ENCODE measurements around the gene KCTD21.
A peak's percentile ranks its signal among the peaks of the same experiment; 100 is the strongest.
"Not testable (repeated sequence)": the region's sequence is repeated elsewhere in the genome, so short reads cannot be mapped to it uniquely, and the experiment has no call there.

Gene KCTD21

GRCh38 chr11:78200061-78200460 is 11.6 kb upstream of the KCTD21 start:
- DNase-seq: no peak

- DNase-seq: no peak
Measured at GRCh38 chr11:78199653-78200015, 11.2 kb upstream of the KCTD21 start.

- no peak for DNase-seq
Measured at GRCh38 chr11:78199015-78199652, 10.7 kb upstream of the KCTD21 start.

GRCh38 chr11:78197816-78198215 is 9.4 kb upstream of the KCTD21 start:
- no peak for DNase-seq

GRCh38 chr11:78196661-78197091 is 8.2 kb upstream of the KCTD21 start:
- DNase-seq: no peak

- DNase-seq: no peak
Measured at GRCh38 chr11:78195917-78196560, 7.6 kb upstream of the KCTD21 start.

- no peak for DNase-seq
Measured at GRCh38 chr11:78194490-78194889, 6.1 kb upstream of the KCTD21 start.

- DNase-seq: no peak
Measured at GRCh38 chr11:78193806-78194205, 5.4 kb upstream of the KCTD21 start.

- no peak for DNase-seq
Measured at GRCh38 chr11:78192911-78193351, 4.5 kb upstream of the KCTD21 start.

GRCh38 chr11:78192223-78192719 is 3.8 kb upstream of the KCTD21 start:
- DNase-seq: no peak

- DNase-seq: no peak
Measured at GRCh38 chr11:78190871-78191538, 2.6 kb upstream of the KCTD21 start.

- DNase-seq: no peak
Measured at GRCh38 chr11:78190374-78190773, 1.9 kb upstream of the KCTD21 start.

GRCh38 chr11:78189851-78190250 is 1.4 kb upstream of the KCTD21 start:
- DNase-seq: no peak

GRCh38 chr11:78189174-78189724 is 823 bp upstream of the KCTD21 start:
- no peak for DNase-seq

GRCh38 chr11:78187366-78188285 is 800 bp downstream of the KCTD21 start:
- DNase-seq: peak; percentile 44

GRCh38 chr11:78181185-78181584 is 7.2 kb downstream of the KCTD21 start:
- no peak for DNase-seq

GRCh38 chr11:78180751-78181150 is 7.7 kb downstream of the KCTD21 start:
- no peak for DNase-seq

GRCh38 chr11:78179459-78180071 is 8.9 kb downstream of the KCTD21 start:
- no peak for DNase-seq

GRCh38 chr11:78177216-78177615 is 11.2 kb downstream of the KCTD21 start:
- no peak for DNase-seq

- DNase-seq: no peak
Measured at GRCh38 chr11:78176605-78177141, 11.8 kb downstream of the KCTD21 start.

- DNase-seq: not testable (repeated sequence)
Measured at GRCh38 chr11:78175862-78176261, 12.6 kb downstream of the KCTD21 start.

GRCh38 chr11:78171951-78172350 is 16.5 kb downstream of the KCTD21 start:
- no peak for DNase-seq

Data from activated gamma-delta T cell (primary cell).